Measurements from ENCODE around the gene OPALIN. TPM values are rescaled to one million over a fixed set of nuclear protein-coding genes. Genes with fewer than 3 reads are reported as not detected.

OPALIN gene
- total RNA-seq, 4 donors from 2014 or later, result not detected

DNA sequence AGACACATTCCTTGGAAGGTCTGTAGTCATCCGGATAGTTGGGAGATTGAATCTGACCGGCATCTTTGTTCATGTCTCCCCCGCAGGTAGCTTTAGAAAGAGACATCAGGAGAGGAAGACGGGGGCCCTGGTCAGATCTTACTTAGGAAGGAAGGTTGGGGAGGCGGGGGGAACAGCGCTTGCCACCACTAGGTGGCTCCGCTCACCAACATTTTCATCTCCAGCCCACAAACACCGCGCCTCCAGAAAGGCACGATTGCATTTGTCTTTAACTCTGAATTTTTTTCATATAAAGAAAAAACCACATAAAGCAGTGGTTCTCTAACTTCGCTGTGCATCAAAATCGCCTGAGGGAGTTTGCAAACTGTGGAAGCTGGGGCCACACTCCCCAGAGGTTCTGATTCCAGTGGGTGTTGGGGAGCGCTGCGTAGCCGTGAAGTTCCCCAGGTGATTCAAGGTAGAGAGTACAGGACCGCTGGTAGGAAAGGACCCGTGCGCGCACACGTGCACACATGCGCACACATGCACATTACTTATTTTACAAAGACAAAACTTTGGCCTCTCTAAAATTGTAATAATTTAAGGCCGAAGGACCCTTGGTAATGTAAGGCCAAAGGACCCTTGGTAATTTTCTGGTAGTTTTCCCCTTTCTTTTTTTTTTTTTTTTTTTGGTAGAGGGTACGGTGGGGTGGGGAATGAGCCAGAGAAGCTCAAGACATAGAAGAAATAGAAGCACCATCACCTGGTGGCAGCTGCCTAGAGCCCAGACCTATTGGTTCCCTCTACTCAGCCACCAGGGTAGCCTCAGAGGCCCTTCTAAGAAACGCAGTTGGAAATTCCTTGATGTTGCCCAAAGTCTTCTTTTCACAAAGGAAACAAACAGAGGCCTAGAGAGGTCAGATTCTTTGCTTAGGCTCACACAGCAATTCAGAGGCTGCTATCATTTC is 37.4 kb upstream of the OPALIN start:
- Histone ChIP-seq H3K4me3 (no peak overlapping the region), H3K27me3 (peaks cover 0 to 21% (median 0%) of the 10 kb centered on the region in 4 donors), H3K4me1 (peaks cover 5 to 9% (median 6%) of the 10 kb centered on the region in 4 donors), H3K9me3 (no peaks in the 10 kb centered on the region), H3K36me3 (no peaks in the 10 kb centered on the region), H3K27ac (replicated peaks in 1 of 4) (no peak overlapping the region)
- 31% methylated on average over 23 of the region's 24 CpGs for WGBS
- intact Hi-C loops (cut with DNase I), result loop anchor here (2.0 kb wide), 1 partner anchor 117 kb away; the partner anchor contains the start of gene TLL2
- TF ChIP-seq, protein P1, sequence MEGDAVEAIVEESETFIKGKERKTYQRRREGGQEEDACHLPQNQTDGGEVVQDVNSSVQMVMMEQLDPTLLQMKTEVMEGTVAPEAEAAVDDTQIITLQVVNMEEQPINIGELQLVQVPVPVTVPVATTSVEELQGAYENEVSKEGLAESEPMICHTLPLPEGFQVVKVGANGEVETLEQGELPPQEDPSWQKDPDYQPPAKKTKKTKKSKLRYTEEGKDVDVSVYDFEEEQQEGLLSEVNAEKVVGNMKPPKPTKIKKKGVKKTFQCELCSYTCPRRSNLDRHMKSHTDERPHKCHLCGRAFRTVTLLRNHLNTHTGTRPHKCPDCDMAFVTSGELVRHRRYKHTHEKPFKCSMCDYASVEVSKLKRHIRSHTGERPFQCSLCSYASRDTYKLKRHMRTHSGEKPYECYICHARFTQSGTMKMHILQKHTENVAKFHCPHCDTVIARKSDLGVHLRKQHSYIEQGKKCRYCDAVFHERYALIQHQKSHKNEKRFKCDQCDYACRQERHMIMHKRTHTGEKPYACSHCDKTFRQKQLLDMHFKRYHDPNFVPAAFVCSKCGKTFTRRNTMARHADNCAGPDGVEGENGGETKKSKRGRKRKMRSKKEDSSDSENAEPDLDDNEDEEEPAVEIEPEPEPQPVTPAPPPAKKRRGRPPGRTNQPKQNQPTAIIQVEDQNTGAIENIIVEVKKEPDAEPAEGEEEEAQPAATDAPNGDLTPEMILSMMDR (IDR thresholded peaks at IDR 0.05), result peak; percentile 79 to 89 (median 85)
- no peak for TF ChIP-seq EP300 (IDR thresholded peaks at IDR 0.05)
- DNase-seq (ENCODE audit: extremely low spot score), result peak; percentile 95

DNA sequence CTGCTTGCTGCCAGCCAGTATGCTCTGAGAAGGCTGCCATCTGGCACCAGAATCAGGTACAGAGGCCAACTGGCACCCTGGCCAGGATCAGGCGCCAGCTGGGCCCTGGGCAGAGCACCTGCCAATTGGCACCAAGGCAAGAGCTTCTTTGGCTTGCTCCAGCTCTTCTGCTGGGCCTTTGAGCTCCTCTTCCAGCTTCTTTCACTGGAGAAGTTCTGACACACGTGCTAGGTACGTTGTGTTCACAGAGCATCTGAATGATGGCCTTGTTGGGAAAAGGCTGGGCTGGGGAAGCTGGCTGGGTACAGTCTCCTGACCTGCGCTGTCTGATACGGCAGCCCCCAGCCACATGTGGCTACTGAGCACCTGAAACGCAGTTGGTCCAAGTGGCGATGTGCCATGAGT is 31.7 kb upstream of the OPALIN start:
- no peak for TF ChIP-seq POLR2A (IDR thresholded peaks at IDR 0.05; ENCODE audit: low read depth)
- peak; percentile 52 to 77 for TF ChIP-seq POLR2AphosphoS5 (IDR thresholded peaks at IDR 0.05)
- 83% methylated on average over 6 of the region's 7 CpGs for WGBS
- Histone ChIP-seq H3K9me3 (no peaks in the 10 kb centered on the region), H3K27me3 (peaks cover 0 to under 1% (median 0%) of the 10 kb centered on the region in 4 donors), H3K4me1 (peaks cover 13 to 20% (median 16%) of the 10 kb centered on the region in 4 donors), H3K27ac (replicated peaks in 1 of 4) (no peak overlapping the region), H3K4me3 (no peak overlapping the region), H3K36me3 (no peaks in the 10 kb centered on the region)
- no peak for DNase-seq (ENCODE audit: extremely low spot score)
- intact Hi-C loops (cut with DNase I), result no loop called here

DNA sequence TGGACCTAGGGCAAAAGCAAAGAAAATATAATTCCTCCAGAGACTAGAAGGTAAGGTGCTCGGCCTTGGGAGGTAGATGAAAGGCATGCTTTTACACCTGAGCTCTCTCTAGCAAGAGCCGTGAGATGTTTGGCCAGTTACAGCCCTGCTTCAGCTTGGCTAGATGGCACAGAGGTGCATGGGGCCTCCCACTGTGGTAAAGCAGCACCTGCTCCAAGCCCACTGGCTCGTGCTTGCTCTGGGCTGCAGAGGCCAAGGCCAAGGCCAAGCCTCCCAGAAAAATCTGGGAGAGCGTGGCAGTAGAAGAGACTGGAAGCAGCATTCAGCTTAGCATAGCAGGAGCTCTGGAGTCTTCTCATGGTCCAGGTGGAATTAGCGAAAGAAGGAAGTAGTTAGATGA is 31.0 kb upstream of the OPALIN start:
- Histone ChIP-seq H3K36me3 (no peaks in the 10 kb centered on the region), H3K9me3 (no peaks in the 10 kb centered on the region), H3K4me3 (no peak overlapping the region), H3K27ac (replicated peaks in 1 of 4) (no peak overlapping the region), H3K4me1 (peaks cover 13 to 20% (median 16%) of the 10 kb centered on the region in 4 donors), H3K27me3 (no peaks in the 10 kb centered on the region)
- 84% methylated on average over 5 of the region's 5 CpGs for WGBS
- intact Hi-C loops (cut with DNase I), result no loop called here
- TF ChIP-seq POLR2A (IDR thresholded peaks at IDR 0.05; ENCODE audit: low read depth), result no peak
- no peak for TF ChIP-seq EP300 (IDR thresholded peaks at IDR 0.05)
- no peak for TF ChIP-seq POLR2AphosphoS5 (IDR thresholded peaks at IDR 0.05)
- no peak for DNase-seq (ENCODE audit: extremely low spot score)

DNA sequence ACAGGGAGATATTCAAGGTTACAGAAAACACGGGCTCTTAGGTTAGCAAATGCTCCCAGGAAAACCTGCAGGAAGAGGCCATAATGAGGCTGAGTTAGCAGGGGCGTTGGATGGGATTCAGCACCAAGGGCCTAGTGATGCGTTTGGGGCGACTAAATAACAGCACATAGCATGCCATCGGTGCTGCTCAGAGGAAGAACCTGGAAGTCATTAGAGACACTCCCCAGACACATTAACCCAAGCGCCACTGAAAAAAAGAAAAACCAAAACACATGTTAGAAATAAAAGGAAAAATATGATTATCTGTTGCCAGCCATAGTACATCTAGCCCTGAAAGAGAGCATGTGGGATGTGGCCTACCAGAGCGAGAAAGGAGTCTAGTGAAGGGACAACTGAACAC is 28.8 kb upstream of the OPALIN start:
- H3K27ac ChIP-seq (replicated peaks in 1 of 4), result no peak overlapping the region
- no peaks in the 10 kb centered on the region for H3K36me3 ChIP-seq
- H3K4me1 ChIP-seq, result peaks cover 13 to 20% (median 16%) of the 10 kb centered on the region in 4 donors
- DNase-seq (ENCODE audit: extremely low spot score), result no peak
- no peaks in the 10 kb centered on the region for H3K9me3 ChIP-seq
- 78% methylated on average over 7 of the region's 7 CpGs for WGBS
- no peak overlapping the region for H3K4me3 ChIP-seq
- intact Hi-C loops (cut with DNase I), result no loop called here
- TF ChIP-seq POLR2AphosphoS5 (IDR thresholded peaks at IDR 0.05), result no peak
- no peak for TF ChIP-seq POLR2A (IDR thresholded peaks at IDR 0.05; ENCODE audit: low read depth)
- TF ChIP-seq, protein P1 (IDR thresholded peaks at IDR 0.05), result no peak
- no peak for TF ChIP-seq EP300 (IDR thresholded peaks at IDR 0.05)
- H3K27me3 ChIP-seq, result no peaks in the 10 kb centered on the region

DNA sequence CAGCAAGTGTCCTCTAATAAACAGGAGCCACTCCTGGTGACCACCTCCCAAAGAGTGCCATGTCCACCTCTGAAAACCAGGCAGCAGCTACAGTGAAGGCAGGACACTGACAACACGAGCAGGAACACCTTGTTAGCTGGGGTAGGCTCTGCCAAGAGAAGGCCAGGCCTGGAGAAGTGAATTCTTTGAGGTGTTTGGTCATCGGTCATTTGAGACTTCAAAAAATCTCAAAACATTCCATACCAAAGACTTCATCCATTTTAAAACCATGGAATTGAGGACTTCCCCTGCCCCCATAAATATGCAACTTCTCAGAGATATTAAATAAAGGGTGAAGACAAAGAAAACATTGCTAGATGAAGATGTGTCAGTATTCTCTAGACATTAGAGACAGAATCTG is 28.4 kb upstream of the OPALIN start:
- TF ChIP-seq, protein P1 (IDR thresholded peaks at IDR 0.05), result no peak
- TF ChIP-seq POLR2A (IDR thresholded peaks at IDR 0.05; ENCODE audit: low read depth), result no peak
- no peak for TF ChIP-seq EP300 (IDR thresholded peaks at IDR 0.05)
- no peak for TF ChIP-seq POLR2AphosphoS5 (IDR thresholded peaks at IDR 0.05)
- Histone ChIP-seq H3K27ac (replicated peaks in 1 of 4) (no peak overlapping the region), H3K36me3 (no peaks in the 10 kb centered on the region), H3K4me3 (no peak overlapping the region), H3K27me3 (no peaks in the 10 kb centered on the region), H3K4me1 (peaks cover 13 to 20% (median 16%) of the 10 kb centered on the region in 4 donors), H3K9me3 (no peaks in the 10 kb centered on the region)
- DNase-seq (ENCODE audit: extremely low spot score), result no peak
- 67% methylated on average over 1 of the region's 2 CpGs for WGBS
- intact Hi-C loops (cut with DNase I), result no loop called here

All from esophagus muscularis mucosa (tissue), 4 donors.